ENCODE data around the gene FUBP3. TPM values are rescaled to one million over a fixed set of nuclear protein-coding genes. Genes with fewer than 3 reads are reported as not detected.

The FUBP3 gene
- total RNA-seq, 1 donor from 2014 or later: 40.4 TPM

GRCh38 chr9:130660683-130661450, 81.5 kb downstream of the FUBP3 start:
- FAIRE-seq (no peak), DNase-seq (ENCODE audit: low spot score in 2 of 2) (no peak)

GRCh38 chr9:130661451-130662098, 82.2 kb downstream of the FUBP3 start:
- no peak for FAIRE-seq
- no peak for DNase-seq (ENCODE audit: low spot score in 2 of 2)

GRCh38 chr9:130662099-130662969, 83.0 kb downstream of the FUBP3 start:
- DNase-seq (ENCODE audit: low spot score in 2 of 2) (no peak), FAIRE-seq (no peak)

GRCh38 chr9:130662970-130663257, 83.5 kb downstream of the FUBP3 start:
- FAIRE-seq (no peak), DNase-seq (ENCODE audit: low spot score in 2 of 2) (no peak)

- FAIRE-seq: no peak
- peak in 1 of 2 donors; percentile 40 for DNase-seq (ENCODE audit: low spot score in 2 of 2)
These were observed 84.0 kb downstream of the FUBP3 start for GRCh38 chr9:130663258-130663976.

DNA sequence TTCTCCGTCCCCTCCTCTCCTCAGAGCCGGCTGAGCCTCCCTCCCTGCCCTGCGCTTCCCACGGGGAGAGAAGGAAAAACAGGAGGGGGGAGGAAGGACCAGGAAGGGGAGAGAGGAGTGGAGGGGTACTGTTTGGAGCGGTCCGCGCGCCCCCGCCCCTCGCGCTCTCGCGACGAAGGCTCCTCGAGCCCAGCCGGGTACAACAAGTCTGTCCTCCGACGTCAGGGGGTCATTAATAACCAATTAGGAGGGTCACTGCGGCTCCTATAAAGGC, 84.5 kb downstream of the FUBP3 start:
- FAIRE-seq (no peak), DNase-seq (ENCODE audit: low spot score in 2 of 2) (no peak)

- DNase-seq (ENCODE audit: low spot score in 2 of 2) (peak in 1 of 2 donors; percentile 46), FAIRE-seq (no peak)
These were observed 85.1 kb downstream of the FUBP3 start, which contains the start of gene PRDM12 for GRCh38 chr9:130664251-130665028. Gene PRDM12 (plus strand): TSS chr9:130664594. CDS start chr9:130664654, 60 bp downstream.

- FAIRE-seq: no peak
- no peak for DNase-seq (ENCODE audit: low spot score in 2 of 2)
These were observed 85.7 kb downstream of the FUBP3 start for GRCh38 chr9:130665029-130665430.

DNA sequence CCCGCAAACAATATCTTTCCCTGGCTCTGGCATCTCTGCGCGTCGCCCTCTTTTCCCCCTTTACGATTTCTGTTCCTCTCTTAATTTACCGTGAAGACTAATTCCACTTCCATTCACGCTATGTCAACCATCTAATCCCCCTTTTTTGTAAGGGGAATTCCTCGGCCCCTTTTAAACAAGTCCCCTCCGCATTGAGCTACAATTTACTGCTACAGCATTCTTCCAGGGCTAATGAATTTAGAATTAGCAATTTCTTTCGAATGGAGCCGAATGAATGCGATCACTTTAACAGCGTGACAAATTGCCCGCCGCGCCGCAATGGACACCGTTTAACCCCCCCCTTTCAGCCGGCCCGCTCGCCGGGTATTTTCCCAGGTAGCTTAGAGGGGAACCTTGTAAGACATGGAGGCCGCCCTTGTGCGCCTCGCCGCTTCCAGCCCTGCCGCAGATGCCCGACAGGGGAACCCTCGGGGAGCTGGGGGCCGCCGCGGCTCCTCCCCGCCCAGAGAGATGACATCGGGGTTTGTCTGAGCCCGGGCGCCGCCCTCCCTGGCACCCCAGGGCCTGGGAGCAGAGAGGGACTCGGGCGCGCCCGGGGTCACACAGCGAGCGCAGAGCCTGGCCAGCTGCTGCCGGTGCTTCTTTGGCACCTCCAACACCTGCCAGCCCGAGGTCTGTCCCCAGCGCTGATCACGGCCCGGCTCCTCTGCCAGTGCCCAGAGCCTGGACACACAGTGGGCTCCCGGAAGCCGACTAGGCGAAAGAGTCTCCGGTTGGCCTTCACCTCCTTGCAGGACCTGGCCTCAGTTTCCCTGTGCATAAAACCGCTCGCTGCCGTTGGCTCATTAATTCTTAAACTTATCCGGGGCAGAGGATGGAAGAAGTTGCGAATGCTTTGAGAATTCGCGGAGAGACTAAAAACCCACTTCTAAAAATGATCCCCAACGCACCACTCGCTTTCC, 86.3 kb downstream of the FUBP3 start:
- DNase-seq (ENCODE audit: low spot score in 2 of 2): no peak
- no peak for FAIRE-seq

GRCh38 chr9:130666393-130667119, 87.2 kb downstream of the FUBP3 start:
- no peak for DNase-seq (ENCODE audit: low spot score in 2 of 2)

GRCh38 chr9:130667120-130667435, 87.7 kb downstream of the FUBP3 start:
- DNase-seq (ENCODE audit: low spot score in 2 of 2) (no peak), FAIRE-seq (no peak)

More at GRCh38 chr9:130666393-130667119, 87.2 kb downstream of the FUBP3 start:
- no peak for FAIRE-seq

DNA sequence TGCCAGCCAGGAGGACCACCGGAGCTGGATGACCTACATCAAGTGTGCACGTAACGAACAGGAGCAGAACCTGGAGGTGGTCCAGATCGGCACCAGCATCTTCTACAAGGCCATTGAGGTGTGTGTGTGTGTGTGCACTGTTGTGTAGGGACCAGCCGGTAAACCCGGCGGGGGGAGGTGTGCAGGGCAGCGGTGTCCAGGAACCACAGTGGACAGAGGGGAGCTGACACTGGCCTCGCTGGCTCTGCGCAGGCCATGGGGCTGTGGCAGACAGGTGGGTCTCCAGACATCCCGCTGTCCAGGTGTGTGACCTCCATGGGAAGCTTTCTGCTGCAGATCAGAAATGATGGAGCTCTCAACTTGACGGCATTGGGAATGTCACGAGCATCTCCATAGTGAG, 88.8 kb downstream of the FUBP3 start:
- FAIRE-seq: no peak
- no peak for DNase-seq (ENCODE audit: low spot score in 2 of 2)

GRCh38 chr9:130668659-130669058, 89.3 kb downstream of the FUBP3 start:
- DNase-seq (ENCODE audit: low spot score in 2 of 2): no peak
- FAIRE-seq: no peak

DNA sequence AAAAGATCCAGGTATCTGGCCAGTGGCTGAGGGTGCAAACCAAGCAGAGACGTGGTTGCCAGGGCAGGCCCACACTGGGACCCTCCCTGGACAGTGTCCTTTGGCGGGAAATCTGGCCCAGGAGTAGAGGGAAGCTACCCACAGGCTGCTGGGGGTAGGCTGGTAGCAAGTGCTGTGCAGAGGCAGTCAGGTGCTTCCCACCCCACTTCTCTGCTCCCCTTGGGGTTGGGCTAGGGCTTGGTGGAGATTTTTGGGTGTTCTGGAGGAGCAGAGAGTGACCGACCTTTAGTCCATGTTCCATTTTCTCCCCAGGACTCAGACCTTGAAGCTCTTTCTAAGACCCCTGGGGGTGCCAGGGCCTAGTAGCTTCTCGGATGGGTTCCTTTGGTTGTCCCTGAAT, 90.6 kb downstream of the FUBP3 start:
- DNase-seq (ENCODE audit: low spot score in 2 of 2): no peak
- no peak for FAIRE-seq

DNA sequence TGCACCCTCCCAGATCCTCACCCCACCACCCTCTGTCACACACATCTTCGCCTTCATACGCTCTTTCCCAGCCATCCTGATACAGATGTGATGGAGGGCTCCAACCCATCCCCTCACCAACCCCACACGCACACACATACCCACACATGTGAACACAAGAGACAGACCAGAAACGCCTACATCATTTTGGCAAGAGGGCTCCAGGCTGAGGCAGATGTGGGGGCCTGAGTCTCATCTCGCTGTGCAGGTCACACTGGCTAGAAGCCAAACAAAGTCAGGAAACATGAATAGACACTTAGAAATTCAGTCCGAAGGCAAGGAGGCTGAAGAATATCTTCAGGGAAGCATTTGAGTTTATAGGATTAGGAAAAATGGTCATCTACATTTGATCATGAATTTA, 91.3 kb downstream of the FUBP3 start:
- FAIRE-seq (no peak), DNase-seq (ENCODE audit: low spot score in 2 of 2) (no peak)

GRCh38 chr9:130672466-130672865, 93.1 kb downstream of the FUBP3 start:
- FAIRE-seq (no peak), DNase-seq (ENCODE audit: low spot score in 2 of 2) (no peak)

DNA sequence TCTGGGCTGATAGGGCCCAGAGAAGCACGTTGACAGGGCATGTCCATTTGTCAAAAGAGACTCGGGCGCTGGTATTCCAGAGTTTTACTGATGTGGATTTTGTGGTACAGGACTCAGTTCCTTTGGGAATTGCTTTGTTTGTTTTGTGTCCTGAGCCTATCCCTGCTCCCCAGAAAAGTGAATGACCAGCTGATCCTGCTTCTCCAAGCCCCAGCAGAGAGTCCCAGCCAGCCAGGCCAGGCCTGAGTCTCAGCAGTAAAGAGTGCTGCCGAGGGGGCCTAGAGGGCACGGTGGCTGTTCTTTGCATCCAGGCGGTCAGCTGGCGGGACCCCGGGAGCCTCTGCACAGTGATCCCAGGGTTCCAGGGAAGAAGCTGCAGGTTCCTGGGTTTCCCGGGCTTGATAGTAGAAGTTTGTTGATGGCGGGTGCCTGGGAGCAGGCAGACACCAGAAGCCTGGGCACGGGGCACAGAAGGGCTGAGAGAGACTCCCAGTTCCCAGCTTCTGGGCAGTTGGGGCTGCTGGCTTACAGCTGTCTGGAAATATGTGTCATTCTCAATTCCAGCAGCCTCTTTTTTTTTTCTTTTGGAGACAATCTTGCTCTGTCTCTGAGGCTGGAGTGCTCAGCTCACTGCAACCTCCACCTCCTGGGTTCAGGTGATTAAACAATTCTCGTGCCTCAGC, 93.7 kb downstream of the FUBP3 start:
- FAIRE-seq: no peak
- no peak for DNase-seq (ENCODE audit: low spot score in 2 of 2)

DNA sequence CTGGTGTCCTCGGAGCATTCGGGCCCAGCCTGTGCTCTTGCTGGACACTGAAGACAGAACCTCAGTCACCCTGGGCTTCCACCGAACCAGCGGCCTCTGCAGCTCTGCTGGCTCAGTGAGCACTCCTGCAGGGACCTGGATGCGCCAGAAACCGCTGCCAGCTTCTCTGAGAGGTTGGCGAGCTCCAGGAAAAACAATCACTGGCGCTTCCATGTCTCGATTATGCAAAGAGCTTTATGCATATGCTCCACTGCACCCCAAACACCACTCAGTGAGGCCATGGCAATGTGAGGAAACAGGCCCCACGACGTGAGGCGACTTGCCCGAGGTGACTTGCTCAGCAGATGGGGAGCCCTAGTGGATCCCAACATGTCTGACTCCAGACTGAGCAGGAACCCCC, 96.0 kb downstream of the FUBP3 start:
- no peak for FAIRE-seq

More for the DNA sequence above, 96.0 kb downstream of the FUBP3 start:
- no peak for DNase-seq (ENCODE audit: low spot score in 2 of 2)
